Neuronal stem cell (in vitro differentiated cells): ENCODE data around the gene SH3TC2.

Source experiments
- DNase-seq: peaks from one replicate; pipeline ENCODE4 v3.0.0-alpha.2; 2013; ENCODE audit warnings: low spot score
- H2AFZ ChIP-seq: one replicate; pipeline ENCODE4 v1.6.1; 2013; ENCODE audit warnings: mild to moderate bottlenecking, low read length, inconsistent platforms
- H2AK5ac ChIP-seq: 2 replicates; pipeline ENCODE4 v1.6.1; 2013; ENCODE audit warnings: low read depth, mild to moderate bottlenecking, inconsistent platforms, low read length, moderate library complexity, mixed read lengths
- H2BK120ac ChIP-seq: 2 replicates; pipeline ENCODE4 v1.6.1; 2013; ENCODE audit warnings: low read depth, mild to moderate bottlenecking, inconsistent platforms, low read length, moderate library complexity, mixed read lengths
- H2BK12ac ChIP-seq: one replicate; pipeline ENCODE4 v1.6.1; 2013; ENCODE audit warnings: low read length, inconsistent platforms
- H2BK15ac ChIP-seq: 2 replicates; pipeline ENCODE4 v1.6.1; 2013; ENCODE audit warnings: mild to moderate bottlenecking, low read length, inconsistent platforms, mixed read lengths
- H2BK5ac ChIP-seq: one replicate; pipeline ENCODE4 v1.6.1; 2013; ENCODE audit warnings: inconsistent platforms, mild to moderate bottlenecking, low read length, moderate library complexity
- H3K14ac ChIP-seq: one replicate; pipeline ENCODE4 v1.6.1; 2013; ENCODE audit warnings: low read length, inconsistent platforms
- H3K18ac ChIP-seq: 2 replicates; pipeline ENCODE4 v1.6.1; 2013; ENCODE audit warnings: low read length, inconsistent platforms
- H3K23ac ChIP-seq: 2 replicates; pipeline ENCODE4 v1.6.1; 2013; ENCODE audit warnings: low read depth, mild to moderate bottlenecking, mixed read lengths, low read length, inconsistent platforms; ENCODE audit not compliant: poor library complexity
- H3K27ac ChIP-seq: replicated peaks from 3 replicates; pipeline ENCODE4 v1.5.1; 2013; ENCODE audit warnings: low read length, inconsistent platforms
- H3K27me3 ChIP-seq, 3 experiments: 2 replicates each; pipeline ENCODE4 v1.6.1; 2013; ENCODE audit warnings: low read length in 3 of 3, mild to moderate bottlenecking in 2 of 3, inconsistent platforms in 1 of 3, low read depth in 1 of 3, mixed read lengths in 1 of 3, moderate library complexity in 1 of 3; ENCODE audit not compliant: control insufficient read depth in 3 of 3, insufficient read depth in 3 of 3
- H3K36me3 ChIP-seq, 2 donors: replicated peaks in 1 of 2; 2 replicates each; pipeline ENCODE4 v1.6.1; 2013; ENCODE audit warnings: low read length in 2 of 2; ENCODE audit not compliant: control insufficient read depth in 2 of 2, insufficient read depth in 2 of 2
- H3K4ac ChIP-seq: 2 replicates; pipeline ENCODE4 v1.6.1; 2013; ENCODE audit warnings: inconsistent platforms, mild to moderate bottlenecking, low read length, moderate library complexity
- H3K4me1 ChIP-seq, 2 donors: 1 replicate in 1 of 2; 2 replicates in 1 of 2; pipeline ENCODE4 v1.6.1; 2013; ENCODE audit warnings: low read length in 2 of 2, low read depth in 1 of 2; ENCODE audit not compliant: control insufficient read depth in 2 of 2, insufficient read depth in 1 of 2
- H3K4me2 ChIP-seq: one replicate; pipeline ENCODE4 v1.6.1; 2013; ENCODE audit warnings: mild to moderate bottlenecking, low read length, inconsistent platforms; ENCODE audit not compliant: insufficient read depth, poor library complexity, severe bottlenecking
- H3K4me3 ChIP-seq, 2 donors: 2 replicates each; pipeline ENCODE4 v1.5.1; 2013; ENCODE audit warnings: low read length in 2 of 2, mild to moderate bottlenecking in 2 of 2, inconsistent platforms in 1 of 2, moderate library complexity in 1 of 2
- H3K79me1 ChIP-seq: one replicate; pipeline ENCODE4 v1.6.1; 2013; ENCODE audit warnings: low read depth, mild to moderate bottlenecking, inconsistent platforms, low read length, moderate library complexity
- H3K9ac ChIP-seq: one replicate; pipeline ENCODE4 v1.6.1; 2013; ENCODE audit warnings: mild to moderate bottlenecking, low read depth, low read length, inconsistent platforms; ENCODE audit not compliant: poor library complexity
- H3K9me3 ChIP-seq, 2 donors: replicated peaks in 1 of 2; 2 replicates each; pipeline versions ENCODE3 to v1.6.1; 2013; ENCODE audit warnings: low read length in 2 of 2, mild to moderate bottlenecking in 2 of 2, inconsistent platforms in 1 of 2, low read depth in 1 of 2, mixed read lengths in 1 of 2, moderate library complexity in 1 of 2; ENCODE audit not compliant: control insufficient read depth in 2 of 2, insufficient read depth in 1 of 2
- H4K8ac ChIP-seq: one replicate; pipeline ENCODE4 v1.6.1; 2013; ENCODE audit warnings: low read depth, mild to moderate bottlenecking, inconsistent platforms, low read length, moderate library complexity
- H4K91ac ChIP-seq: one replicate; pipeline ENCODE4 v1.6.1; 2013; ENCODE audit warnings: low read length, low read depth, mild to moderate bottlenecking, inconsistent platforms; ENCODE audit not compliant: poor library complexity
- WGBS, 2 donors: extraction: QIAGEN DNeasy Blood & Tissue Kit; methylation state at CpG; one replicate each; pipeline ENCODE4 v1.1.7; 2013; ENCODE audit warnings: missing lambda C conversion rate in 2 of 2, mixed read lengths in 1 of 2; ENCODE audit not compliant: insufficient read length in 2 of 2, insufficient replicate concordance in 1 of 2; ENCODE audit errors: extremely low coverage in 2 of 2; 5-methylcytosine and 5-hydroxymethylcytosine counted together

SH3TC2 gene

DNA sequence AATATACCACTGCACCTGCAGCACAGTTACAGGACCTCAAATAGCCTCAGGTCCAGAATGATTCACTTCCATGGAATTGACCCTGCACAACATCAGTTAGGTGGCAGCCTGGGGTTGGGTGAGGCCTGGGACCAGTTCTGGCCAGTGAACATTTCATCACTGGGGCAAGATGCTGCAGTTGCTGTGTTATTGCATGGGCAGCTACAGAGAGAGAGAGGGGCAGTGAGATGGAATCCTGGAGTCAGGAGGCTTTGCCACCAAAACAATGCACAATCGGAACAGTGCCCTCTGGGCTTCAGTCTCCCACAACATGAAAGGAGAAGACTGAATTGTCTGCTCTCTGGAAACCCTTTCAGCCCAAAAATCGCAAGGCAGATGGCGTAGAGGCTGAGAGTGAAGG is 51.8 kb downstream of the SH3TC2 start:
- Histone ChIP-seq H3K27ac (no peak overlapping the region), H4K8ac (no peak overlapping the region), H2BK5ac (no peak overlapping the region), H3K4ac (no peak overlapping the region), H2BK120ac (no peak overlapping the region), H3K23ac (no peak overlapping the region), H2BK15ac (no peak overlapping the region), H2AFZ (no peak overlapping the region), H3K4me3 (no peak overlapping the region), H3K9ac (no peak overlapping the region), H3K9me3 (no peaks in the 10 kb centered on the region), H3K36me3 (no peaks in the 10 kb centered on the region), H3K4me2 (no peak overlapping the region), H3K14ac (no peak overlapping the region), H3K18ac (no peak overlapping the region), H3K4me1 (no peaks in the 10 kb centered on the region), H4K91ac (no peak overlapping the region), H2AK5ac (no peak overlapping the region), H3K79me1 (no peaks in the 10 kb centered on the region), H3K27me3 (no peaks in the 10 kb centered on the region), H2BK12ac (no peak overlapping the region)
- DNase-seq: no peak
- WGBS, 2 donors: no CpG with 5 or more reads among the region's 3 CpGs

- no peak overlapping the region for H3K4me3 ChIP-seq
- H3K9me3 ChIP-seq: no peaks in the 10 kb centered on the region
- H3K14ac ChIP-seq: no peak overlapping the region
- no peak overlapping the region for H2BK120ac ChIP-seq
- no peak overlapping the region for H3K27ac ChIP-seq
- H3K36me3 ChIP-seq: no peaks in the 10 kb centered on the region
- no peak overlapping the region for H2AFZ ChIP-seq
- no peak overlapping the region for H3K18ac ChIP-seq
- no peak overlapping the region for H3K9ac ChIP-seq
- no peak overlapping the region for H3K4me2 ChIP-seq
- H3K79me1 ChIP-seq: no peaks in the 10 kb centered on the region
- peaks cover 3% of the 10 kb centered on the region in 2 donors for H3K4me1 ChIP-seq
- no peak overlapping the region for H3K23ac ChIP-seq
- H3K27me3 ChIP-seq: no peaks in the 10 kb centered on the region
- DNase-seq: no peak
- H2BK5ac ChIP-seq: no peak overlapping the region
- H4K91ac ChIP-seq: no peak overlapping the region
- H3K4ac ChIP-seq: no peak overlapping the region
- no peak overlapping the region for H2AK5ac ChIP-seq
- no peak overlapping the region for H2BK15ac ChIP-seq
- no peak overlapping the region for H4K8ac ChIP-seq
- H2BK12ac ChIP-seq: no peak overlapping the region
These were observed 55.7 kb downstream of the SH3TC2 start for GRCh38 chr5:149007174-149007573.

- Histone ChIP-seq H2BK5ac (no peak overlapping the region), H3K36me3 (no peaks in the 10 kb centered on the region), H3K27me3 (no peaks in the 10 kb centered on the region), H3K18ac (no peak overlapping the region), H3K4me3 (no peak overlapping the region), H3K23ac (no peak overlapping the region), H2BK120ac (no peak overlapping the region), H3K27ac (no peak overlapping the region), H3K4me2 (no peak overlapping the region), H3K14ac (no peak overlapping the region), H3K9me3 (no peaks in the 10 kb centered on the region), H3K79me1 (no peaks in the 10 kb centered on the region), H2AK5ac (no peak overlapping the region), H3K9ac (no peak overlapping the region), H3K4ac (no peak overlapping the region), H2BK12ac (no peak overlapping the region), H2AFZ (no peak overlapping the region), H4K8ac (no peak overlapping the region), H4K91ac (no peak overlapping the region), H2BK15ac (no peak overlapping the region), H3K4me1 (peaks cover 6% of the 10 kb centered on the region in 2 donors)
- no peak for DNase-seq
- WGBS, 2 donors: no CpG with 5 or more reads among the region's 1 CpG
These were observed 56.4 kb downstream of the SH3TC2 start for GRCh38 chr5:149006426-149006825.

DNA sequence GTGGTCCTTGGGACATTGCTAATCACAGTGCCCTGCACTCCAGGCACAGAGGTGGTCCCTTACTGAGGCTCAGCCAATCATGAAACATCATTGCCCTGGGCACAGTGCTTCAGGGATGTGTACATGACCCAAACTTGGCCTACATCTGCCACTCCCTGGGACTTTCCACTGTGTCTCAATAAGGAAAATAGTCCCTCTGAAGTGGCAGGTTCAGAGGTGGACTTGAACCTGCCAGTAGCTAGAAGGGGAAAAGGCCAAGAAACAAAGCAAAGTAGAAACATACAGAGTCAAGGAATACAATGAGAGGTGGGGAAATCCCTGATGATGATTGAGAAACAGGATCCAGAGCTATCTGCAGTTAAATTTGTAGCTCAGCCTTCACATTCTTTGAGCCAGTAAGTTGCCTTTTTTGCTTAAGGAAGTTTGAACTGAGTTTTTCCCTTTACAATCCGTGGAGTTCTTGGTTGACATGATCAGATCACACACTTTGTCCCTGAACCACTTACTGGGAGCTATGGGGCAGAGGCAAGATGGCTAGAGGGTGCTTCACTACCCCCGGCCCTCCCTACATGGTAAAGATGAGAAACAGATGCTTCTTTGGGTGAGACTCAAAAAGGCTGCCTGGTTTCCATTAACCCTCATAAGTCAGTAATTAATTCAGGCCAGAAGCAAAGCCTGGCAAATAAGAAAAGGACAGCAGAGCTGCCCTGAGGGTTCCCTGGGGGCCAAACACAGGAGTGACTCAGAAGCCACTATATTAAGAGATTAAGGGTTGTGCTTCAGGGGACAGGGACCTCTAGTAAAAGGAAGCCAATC is 57.6 kb downstream of the SH3TC2 start:
- no peak overlapping the region for H3K27ac ChIP-seq
- no peak overlapping the region for H4K8ac ChIP-seq
- H3K4me2 ChIP-seq: no peak overlapping the region
- WGBS, 2 donors: no CpG with 5 or more reads among the region's 2 CpGs
- H2AFZ ChIP-seq: no peak overlapping the region
- H2AK5ac ChIP-seq: peak overlapping the region; percentile 18
- peak overlapping the region; percentile 17 for H2BK120ac ChIP-seq
- H3K79me1 ChIP-seq: no peaks in the 10 kb centered on the region
- no peak overlapping the region for H3K23ac ChIP-seq
- H3K4me3 ChIP-seq: no peak overlapping the region
- H2BK12ac ChIP-seq: no peak overlapping the region
- DNase-seq: no peak
- H2BK5ac ChIP-seq: no peak overlapping the region
- H3K27me3 ChIP-seq: no peaks in the 10 kb centered on the region
- H3K14ac ChIP-seq: no peak overlapping the region
- no peak overlapping the region for H3K9ac ChIP-seq
- peak overlapping the region; percentile 16 for H2BK15ac ChIP-seq
- H3K18ac ChIP-seq: no peak overlapping the region
- H3K36me3 ChIP-seq: no peaks in the 10 kb centered on the region
- H4K91ac ChIP-seq: no peak overlapping the region
- no peaks in the 10 kb centered on the region for H3K9me3 ChIP-seq
- H3K4me1 ChIP-seq: peaks cover 6% of the 10 kb centered on the region in 2 donors
- no peak overlapping the region for H3K4ac ChIP-seq
